ENCODE data around the gene CX3CR1. TPM values are rescaled to one million over a fixed set of nuclear protein-coding genes. Genes with fewer than 3 reads are reported as not detected.

The CX3CR1 gene
- total RNA-seq, 1 experiment from 2014 or later = not detected

GRCh38 chr3:39285332-39285731 is 5.5 kb upstream of the CX3CR1 start:
- no peak overlapping the region for H3K27ac ChIP-seq
- H3K4me1 ChIP-seq (replicated peaks) = peaks cover 7% of the 10 kb centered on the region
- H3K27me3 ChIP-seq (replicated peaks) = no peaks in the 10 kb centered on the region
- no peak overlapping the region for H3K4me3 ChIP-seq
- H3K9me3 ChIP-seq (replicated peaks) = no peaks in the 10 kb centered on the region
- DNase-seq (ENCODE audit: low read depth in 1 of 2, low spot score in 2 of 2) = no peak
- no peaks in the 10 kb centered on the region for H3K36me3 ChIP-seq

- H3K27me3 ChIP-seq (replicated peaks) = no peaks in the 10 kb centered on the region
- no peak overlapping the region for H3K4me3 ChIP-seq
- H3K36me3 ChIP-seq = no peaks in the 10 kb centered on the region
- H3K9me3 ChIP-seq (replicated peaks) = no peaks in the 10 kb centered on the region
- no peaks in the 10 kb centered on the region for H3K4me1 ChIP-seq (replicated peaks)
- H3K27ac ChIP-seq = no peak overlapping the region
- no peak for DNase-seq (ENCODE audit: low read depth in 1 of 2, low spot score in 2 of 2)
Measured at GRCh38 chr3:39284457-39284881, 4.6 kb upstream of the CX3CR1 start.

- no peaks in the 10 kb centered on the region for H3K4me1 ChIP-seq (replicated peaks)
- no peak overlapping the region for H3K27ac ChIP-seq
- H3K27me3 ChIP-seq (replicated peaks) = no peaks in the 10 kb centered on the region
- H3K4me3 ChIP-seq = no peak overlapping the region
- no peaks in the 10 kb centered on the region for H3K9me3 ChIP-seq (replicated peaks)
- DNase-seq (ENCODE audit: low read depth in 1 of 2, low spot score in 2 of 2) = no peak
- no peaks in the 10 kb centered on the region for H3K36me3 ChIP-seq
Measured at GRCh38 chr3:39282057-39282456, 2.2 kb upstream of the CX3CR1 start.

- H3K9me3 ChIP-seq (replicated peaks) = no peaks in the 10 kb centered on the region
- H3K27ac ChIP-seq = no peak overlapping the region
Measured at GRCh38 chr3:39281533-39281932, 1.7 kb upstream of the CX3CR1 start.

GRCh38 chr3:39280571-39280970 is 735 bp upstream of the CX3CR1 start:
- no peaks in the 10 kb centered on the region for H3K36me3 ChIP-seq
- no peak for DNase-seq (ENCODE audit: low read depth in 1 of 2, low spot score in 2 of 2)
- no peak overlapping the region for H3K4me3 ChIP-seq
- no peaks in the 10 kb centered on the region for H3K27me3 ChIP-seq (replicated peaks)
- no peak overlapping the region for H3K27ac ChIP-seq
- H3K9me3 ChIP-seq (replicated peaks) = no peaks in the 10 kb centered on the region
- H3K4me1 ChIP-seq (replicated peaks) = no peaks in the 10 kb centered on the region

More at GRCh38 chr3:39281533-39281932, 1.7 kb upstream of the CX3CR1 start:
- Histone ChIP-seq H3K4me1 (replicated peaks) (no peaks in the 10 kb centered on the region), H3K27me3 (replicated peaks) (no peaks in the 10 kb centered on the region), H3K4me3 (no peak overlapping the region), H3K36me3 (no peaks in the 10 kb centered on the region)
- no peak for DNase-seq (ENCODE audit: low read depth in 1 of 2, low spot score in 2 of 2)

GRCh38 chr3:39278616-39278935 is 1.3 kb downstream of the CX3CR1 start:
- no peaks in the 10 kb centered on the region for H3K9me3 ChIP-seq (replicated peaks)
- no peak overlapping the region for H3K4me3 ChIP-seq
- H3K27me3 ChIP-seq (replicated peaks) = no peaks in the 10 kb centered on the region
- no peak for DNase-seq (ENCODE audit: low read depth in 1 of 2, low spot score in 2 of 2)
- no peaks in the 10 kb centered on the region for H3K4me1 ChIP-seq (replicated peaks)
- H3K27ac ChIP-seq = no peak overlapping the region
- H3K36me3 ChIP-seq = no peaks in the 10 kb centered on the region

- H3K27ac ChIP-seq = no peak overlapping the region
- DNase-seq (ENCODE audit: low read depth in 1 of 2, low spot score in 2 of 2) = no peak
- H3K9me3 ChIP-seq (replicated peaks) = no peaks in the 10 kb centered on the region
- no peaks in the 10 kb centered on the region for H3K36me3 ChIP-seq
- H3K4me1 ChIP-seq (replicated peaks) = no peaks in the 10 kb centered on the region
- H3K4me3 ChIP-seq = no peak overlapping the region
- H3K27me3 ChIP-seq (replicated peaks) = no peaks in the 10 kb centered on the region
Measured at GRCh38 chr3:39277893-39278615, 1.8 kb downstream of the CX3CR1 start.

- Histone ChIP-seq H3K36me3 (no peaks in the 10 kb centered on the region), H3K4me3 (no peak overlapping the region), H3K27ac (no peak overlapping the region), H3K4me1 (replicated peaks) (no peaks in the 10 kb centered on the region), H3K27me3 (replicated peaks) (no peaks in the 10 kb centered on the region), H3K9me3 (replicated peaks) (no peaks in the 10 kb centered on the region)
- DNase-seq (ENCODE audit: low read depth in 1 of 2, low spot score in 2 of 2) = no peak
Measured at GRCh38 chr3:39276746-39277145, 3.1 kb downstream of the CX3CR1 start.

- H3K27ac ChIP-seq = no peak overlapping the region
- no peaks in the 10 kb centered on the region for H3K36me3 ChIP-seq
Measured at GRCh38 chr3:39275963-39276593, 3.8 kb downstream of the CX3CR1 start.

GRCh38 chr3:39275052-39275451 is 4.8 kb downstream of the CX3CR1 start:
- H3K36me3 ChIP-seq = no peaks in the 10 kb centered on the region
- DNase-seq (ENCODE audit: low read depth in 1 of 2, low spot score in 2 of 2) = no peak

More at GRCh38 chr3:39275963-39276593, 3.8 kb downstream of the CX3CR1 start:
- H3K4me3 ChIP-seq = no peak overlapping the region
- H3K27me3 ChIP-seq (replicated peaks) = no peaks in the 10 kb centered on the region
- no peak for DNase-seq (ENCODE audit: low read depth in 1 of 2, low spot score in 2 of 2)
- no peaks in the 10 kb centered on the region for H3K9me3 ChIP-seq (replicated peaks)
- H3K4me1 ChIP-seq (replicated peaks) = no peaks in the 10 kb centered on the region

GRCh38 chr3:39273119-39273518 is 6.7 kb downstream of the CX3CR1 start:
- no peak for DNase-seq (ENCODE audit: low read depth in 1 of 2, low spot score in 2 of 2)
- H3K4me3 ChIP-seq = no peak overlapping the region
- no peak overlapping the region for H3K27ac ChIP-seq
- H3K9me3 ChIP-seq (replicated peaks) = no peaks in the 10 kb centered on the region
- no peaks in the 10 kb centered on the region for H3K27me3 ChIP-seq (replicated peaks)
- no peaks in the 10 kb centered on the region for H3K36me3 ChIP-seq
- no peaks in the 10 kb centered on the region for H3K4me1 ChIP-seq (replicated peaks)

More at GRCh38 chr3:39275052-39275451, 4.8 kb downstream of the CX3CR1 start:
- H3K4me3 ChIP-seq = no peak overlapping the region
- H3K4me1 ChIP-seq (replicated peaks) = no peaks in the 10 kb centered on the region
- H3K9me3 ChIP-seq (replicated peaks) = no peaks in the 10 kb centered on the region
- H3K27ac ChIP-seq = no peak overlapping the region
- H3K27me3 ChIP-seq (replicated peaks) = no peaks in the 10 kb centered on the region

GRCh38 chr3:39272191-39272590 is 7.6 kb downstream of the CX3CR1 start:
- Histone ChIP-seq H3K4me1 (replicated peaks) (no peaks in the 10 kb centered on the region), H3K27ac (no peak overlapping the region), H3K9me3 (replicated peaks) (no peaks in the 10 kb centered on the region), H3K27me3 (replicated peaks) (no peaks in the 10 kb centered on the region), H3K4me3 (no peak overlapping the region), H3K36me3 (no peaks in the 10 kb centered on the region)
- DNase-seq (ENCODE audit: low read depth in 1 of 2, low spot score in 2 of 2) = no peak

- no peaks in the 10 kb centered on the region for H3K36me3 ChIP-seq
- no peak overlapping the region for H3K4me3 ChIP-seq
- no peak for DNase-seq (ENCODE audit: low read depth in 1 of 2, low spot score in 2 of 2)
- H3K4me1 ChIP-seq (replicated peaks) = no peaks in the 10 kb centered on the region
- H3K9me3 ChIP-seq (replicated peaks) = no peaks in the 10 kb centered on the region
- H3K27ac ChIP-seq = no peak overlapping the region
- H3K27me3 ChIP-seq (replicated peaks) = no peaks in the 10 kb centered on the region
Measured at GRCh38 chr3:39271363-39271914, 8.4 kb downstream of the CX3CR1 start.

- Histone ChIP-seq H3K36me3 (no peaks in the 10 kb centered on the region), H3K27ac (no peak overlapping the region), H3K4me1 (replicated peaks) (no peaks in the 10 kb centered on the region), H3K9me3 (replicated peaks) (no peaks in the 10 kb centered on the region), H3K4me3 (no peak overlapping the region), H3K27me3 (replicated peaks) (no peaks in the 10 kb centered on the region)
- DNase-seq (ENCODE audit: low read depth in 1 of 2, low spot score in 2 of 2) = no peak
Measured at GRCh38 chr3:39269528-39269927, 10.3 kb downstream of the CX3CR1 start.

Data from SJSA1 (cell line).